ENCODE results near the gene MAPKAP1.
A peak's percentile ranks its signal among the peaks of the same experiment; 100 is the strongest.

MAPKAP1 gene

GRCh38 chr9:125637241-125637640 is 69.8 kb downstream of the MAPKAP1 start:
- Histone ChIP-seq H4K20me1 (ENCODE audit: control insufficient read depth, insufficient read depth, low read depth, low read length) (peaks cover 11% of the 10 kb centered on the region), H3K4me3 (ENCODE audit: low read length) (0 out of 2 replicates have a peak overlapping the region, but pooled peaks have one; percentile 9), H3K27ac (ENCODE audit: low read depth, low read length) (no peak overlapping the region), H3K4me2 (ENCODE audit: low read length) (peak overlapping the region; percentile 42), H3K36me3 (ENCODE audit: control insufficient read depth, low read length) (no peaks in the 10 kb centered on the region), H3K4me1 (ENCODE audit: control insufficient read depth, low read length) (peaks cover 74% of the 10 kb centered on the region), H3K79me2 (ENCODE audit: control insufficient read depth, low read length) (peaks cover 51% of the 10 kb centered on the region), H3F3A (ENCODE audit: control insufficient read depth, insufficient read depth) (peaks cover 30% of the 10 kb centered on the region), H3K27me3 (ENCODE audit: control insufficient read depth, low read length) (no peaks in the 10 kb centered on the region), H3K9me3 (ENCODE audit: control insufficient read depth, insufficient read depth, low read length) (no peaks in the 10 kb centered on the region), H3K9me2 (replicated peaks; ENCODE audit: control insufficient read depth, low read length) (no peaks in the 10 kb centered on the region)
- no peak for TF ChIP-seq EZH2phosphoT487 (IDR thresholded peaks at IDR 0.05; ENCODE audit: borderline replicate concordance, low read length)
- no peak for TF ChIP-seq CTCF (IDR thresholded peaks at IDR 0.05; ENCODE audit: low read depth, low read length, poor library complexity, severe bottlenecking)

- TF ChIP-seq CTCF (IDR thresholded peaks at IDR 0.05; ENCODE audit: low read depth, low read length, poor library complexity, severe bottlenecking) (no peak), EZH2phosphoT487 (IDR thresholded peaks at IDR 0.05; ENCODE audit: borderline replicate concordance, low read length) (no peak)
- Histone ChIP-seq H3K9me2 (replicated peaks; ENCODE audit: control insufficient read depth, low read length) (no peaks in the 10 kb centered on the region), H3K79me2 (ENCODE audit: control insufficient read depth, low read length) (peaks cover 60% of the 10 kb centered on the region), H3K4me3 (ENCODE audit: low read length) (no peak overlapping the region), H4K20me1 (ENCODE audit: control insufficient read depth, insufficient read depth, low read depth, low read length) (peaks cover 14% of the 10 kb centered on the region), H3K4me2 (ENCODE audit: low read length) (peak overlapping the region; percentile 86), H3K27me3 (ENCODE audit: control insufficient read depth, low read length) (no peaks in the 10 kb centered on the region), H3K36me3 (ENCODE audit: control insufficient read depth, low read length) (no peaks in the 10 kb centered on the region), H3K4me1 (ENCODE audit: control insufficient read depth, low read length) (peaks cover 87% of the 10 kb centered on the region), H3K27ac (ENCODE audit: low read depth, low read length) (no peak overlapping the region), H3K9me3 (ENCODE audit: control insufficient read depth, insufficient read depth, low read length) (no peaks in the 10 kb centered on the region), H3F3A (ENCODE audit: control insufficient read depth, insufficient read depth) (peaks cover 32% of the 10 kb centered on the region)
Observed at GRCh38 chr9:125635888-125636287, 71.1 kb downstream of the MAPKAP1 start.

- H3K4me3 ChIP-seq (ENCODE audit: low read length): peak overlapping the region; percentile 52
- H3K27ac ChIP-seq (ENCODE audit: low read depth, low read length): peak overlapping the region; percentile 93
- no peaks in the 10 kb centered on the region for H3K36me3 ChIP-seq (ENCODE audit: control insufficient read depth, low read length)
- H3K79me2 ChIP-seq (ENCODE audit: control insufficient read depth, low read length): peaks cover 75% of the 10 kb centered on the region
- peaks cover 32% of the 10 kb centered on the region for H3F3A ChIP-seq (ENCODE audit: control insufficient read depth, insufficient read depth)
- H3K27me3 ChIP-seq (ENCODE audit: control insufficient read depth, low read length): no peaks in the 10 kb centered on the region
- no peaks in the 10 kb centered on the region for H3K9me2 ChIP-seq (replicated peaks; ENCODE audit: control insufficient read depth, low read length)
- peak overlapping the region; percentile 86 for H3K4me2 ChIP-seq (ENCODE audit: low read length)
- peaks cover 99% of the 10 kb centered on the region for H3K4me1 ChIP-seq (ENCODE audit: control insufficient read depth, low read length)
- no peaks in the 10 kb centered on the region for H3K9me3 ChIP-seq (ENCODE audit: control insufficient read depth, insufficient read depth, low read length)
- peaks cover 14% of the 10 kb centered on the region for H4K20me1 ChIP-seq (ENCODE audit: control insufficient read depth, insufficient read depth, low read depth, low read length)
- TF ChIP-seq EZH2phosphoT487 (IDR thresholded peaks at IDR 0.05; ENCODE audit: borderline replicate concordance, low read length) (no peak), CTCF (IDR thresholded peaks at IDR 0.05; ENCODE audit: low read depth, low read length, poor library complexity, severe bottlenecking) (no peak)
Observed at GRCh38 chr9:125634040-125634717, 72.8 kb downstream of the MAPKAP1 start.
